ENCODE results near the gene AUTS2.

GRCh38 chr7:70573696-70574095, 975.4 kb downstream of the AUTS2 start:
- TF ChIP-seq EZH2phosphoT487 (IDR thresholded peaks at IDR 0.05; ENCODE audit: insufficient read depth, low read depth) (no peak), EZH2 (IDR thresholded peaks at IDR 0.05; ENCODE audit: insufficient read depth, poor library complexity, severe bottlenecking) (no peak)

Measured in GM23248 (cell line).